SU-DHL-6 (cell line): ENCODE results near the gene LOXHD1.

ENCODE experiments used
- CTCF ChIP-seq: fragments of 200-600 bp; sonication (generic); IDR thresholded peaks from one replicate; pipeline ENCODE4 v1.5.1; 2017; ENCODE audit warnings: antibody characterized with exemption, mild to moderate bottlenecking, low read length, moderate library complexity; ENCODE audit not compliant: insufficient read depth, poor library complexity, severe bottlenecking
- EZH2phosphoT487 ChIP-seq: fragments of 200-600 bp; sonication (generic), shearing (Covaris generic); conservative IDR thresholded peaks from 2 replicates; pipeline ENCODE4 v1.6.1; 2018; ENCODE audit warnings: mild to moderate bottlenecking, antibody characterized with exemption, low read length, moderate library complexity, mixed read lengths

GRCh38 chr18:46567196-46567595 is 89.8 kb downstream of the LOXHD1 start:
- TF ChIP-seq CTCF, result no peak
- TF ChIP-seq EZH2phosphoT487, result no peak
